Muscle layer of duodenum (tissue), 2 donors: ENCODE data around the gene CELF6.
"Not testable (repeated sequence)": the region's sequence is repeated elsewhere in the genome, so short reads cannot be mapped to it uniquely, and the experiment has no call there.

Experiments
- H3K27ac ChIP-seq: one replicate; pipeline ENCODE4 v1.7.0; 2013; ENCODE audit warnings: mild to moderate bottlenecking, low read length
- H3K27me3 ChIP-seq: one replicate; pipeline ENCODE4 v1.7.0; 2013; ENCODE audit warnings: low read depth, mild to moderate bottlenecking, control low read depth, low read length
- H3K36me3 ChIP-seq, 2 donors: one replicate each; pipeline ENCODE4 v1.7.0; 2013; ENCODE audit warnings: low read length in 2 of 2, control low read depth in 1 of 2, mild to moderate bottlenecking in 1 of 2; ENCODE audit not compliant: insufficient read depth in 2 of 2, control insufficient read depth in 1 of 2
- H3K4me1 ChIP-seq, 2 donors: one replicate each; pipeline ENCODE4 v1.7.0; 2013; ENCODE audit warnings: low read length in 2 of 2, mild to moderate bottlenecking in 2 of 2, control low read depth in 1 of 2, moderate library complexity in 1 of 2; ENCODE audit not compliant: insufficient read depth in 2 of 2, control insufficient read depth in 1 of 2
- H3K4me3 ChIP-seq, 2 donors: one replicate each; pipeline ENCODE4 v1.7.0; 2013; ENCODE audit warnings: low read length in 2 of 2, low read depth in 1 of 2, mild to moderate bottlenecking in 1 of 2
- H3K9me3 ChIP-seq, 2 donors: one replicate each; pipeline ENCODE4 v1.7.0; 2013; ENCODE audit warnings: low read length in 2 of 2, control low read depth in 1 of 2, mild to moderate bottlenecking in 1 of 2; ENCODE audit not compliant: control insufficient read depth in 1 of 2
- donor health status: healthy.

CELF6 gene

DNA sequence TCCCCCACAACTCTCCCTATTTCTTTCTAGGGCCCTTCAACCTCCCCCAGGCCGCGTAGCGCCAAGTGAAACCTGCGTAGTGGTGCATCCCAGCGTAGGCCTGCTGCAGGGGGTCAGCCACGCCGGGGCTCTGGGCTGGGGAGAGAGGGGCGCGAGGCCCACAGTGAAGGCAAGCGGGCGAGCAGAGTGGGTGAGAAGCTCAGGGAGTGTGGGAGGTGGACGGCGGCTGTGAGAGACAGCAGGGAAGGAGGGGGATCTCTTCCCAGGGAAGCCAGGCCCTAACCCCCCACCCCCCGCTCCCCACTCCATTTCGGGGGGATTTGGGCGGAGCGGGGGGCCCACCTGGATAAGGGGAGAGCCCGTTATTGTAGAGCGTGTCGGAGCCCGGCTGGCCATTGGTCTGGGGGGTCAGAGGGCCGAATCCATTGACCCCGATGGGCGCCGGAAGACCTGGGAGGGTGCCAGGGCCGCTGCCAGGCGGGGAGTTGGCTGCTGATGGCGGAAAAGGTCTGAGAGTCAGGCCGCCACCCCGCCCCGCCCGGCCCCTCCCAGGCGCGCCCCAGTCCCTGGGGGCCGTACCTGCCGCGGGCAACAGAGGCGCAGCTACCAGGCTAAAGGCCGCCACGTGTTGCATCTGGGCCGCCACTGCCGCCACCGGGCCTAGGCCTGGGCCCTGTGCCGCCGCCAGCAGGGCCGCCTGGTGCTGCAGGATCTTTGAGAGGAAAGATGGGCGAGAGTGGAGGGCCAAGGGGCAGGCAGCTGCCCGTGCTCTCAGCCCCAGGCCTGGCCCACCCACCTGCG lies 31.0 kb downstream of the CELF6 start:
- H3K4me1 ChIP-seq: no peaks in the 10 kb centered on the region
- no peaks in the 10 kb centered on the region for H3K27me3 ChIP-seq
- H3K36me3 ChIP-seq: no peaks in the 10 kb centered on the region
- H3K9me3 ChIP-seq: no peaks in the 10 kb centered on the region
- H3K27ac ChIP-seq: no peak overlapping the region
- no peak overlapping the region for H3K4me3 ChIP-seq

GRCh38 chr15:72285927-72286516 lies 33.9 kb downstream of the CELF6 start:
- no peaks in the 10 kb centered on the region for H3K27me3 ChIP-seq
- H3K9me3 ChIP-seq: no peaks in the 10 kb centered on the region
- H3K4me3 ChIP-seq: no peak overlapping the region
- H3K36me3 ChIP-seq: no peaks in the 10 kb centered on the region
- no peaks in the 10 kb centered on the region for H3K4me1 ChIP-seq
- H3K27ac ChIP-seq: no peak overlapping the region

GRCh38 chr15:72285402-72285801 lies 34.6 kb downstream of the CELF6 start:
- no peaks in the 10 kb centered on the region for H3K4me1 ChIP-seq
- H3K4me3 ChIP-seq: no peak overlapping the region
- no peaks in the 10 kb centered on the region for H3K27me3 ChIP-seq
- H3K9me3 ChIP-seq: no peaks in the 10 kb centered on the region
- H3K27ac ChIP-seq: no peak overlapping the region
- H3K36me3 ChIP-seq: no peaks in the 10 kb centered on the region

GRCh38 chr15:72284781-72285180 lies 35.2 kb downstream of the CELF6 start:
- Histone ChIP-seq H3K36me3 (no peaks in the 10 kb centered on the region), H3K4me1 (no peaks in the 10 kb centered on the region), H3K4me3 (no peak overlapping the region), H3K9me3 (no peaks in the 10 kb centered on the region), H3K27ac (no peak overlapping the region), H3K27me3 (no peaks in the 10 kb centered on the region)

DNA sequence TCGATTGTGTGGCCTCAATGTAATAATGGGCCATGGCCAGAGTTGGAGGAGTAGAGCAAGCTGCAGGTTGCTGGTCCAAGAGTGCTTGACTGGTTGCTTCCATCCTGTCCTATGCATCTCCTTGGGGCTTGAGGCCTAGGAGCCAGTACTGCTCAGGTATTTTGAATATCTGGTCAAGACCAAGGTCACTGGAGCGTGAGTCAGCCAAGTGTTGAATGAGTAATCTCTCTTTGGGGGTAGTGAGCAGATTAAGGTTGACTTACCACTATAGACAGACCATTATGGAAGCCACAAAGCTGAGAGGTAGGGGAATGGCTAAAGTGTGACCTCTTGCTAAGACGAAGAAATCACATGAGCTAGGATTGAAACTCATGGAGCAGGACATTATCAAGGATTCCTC lies 38.2 kb downstream of the CELF6 start:
- no peaks in the 10 kb centered on the region for H3K4me1 ChIP-seq
- no peaks in the 10 kb centered on the region for H3K9me3 ChIP-seq
- no peaks in the 10 kb centered on the region for H3K36me3 ChIP-seq
- H3K27ac ChIP-seq: no peak overlapping the region
- no peak overlapping the region for H3K4me3 ChIP-seq
- no peaks in the 10 kb centered on the region for H3K27me3 ChIP-seq

DNA sequence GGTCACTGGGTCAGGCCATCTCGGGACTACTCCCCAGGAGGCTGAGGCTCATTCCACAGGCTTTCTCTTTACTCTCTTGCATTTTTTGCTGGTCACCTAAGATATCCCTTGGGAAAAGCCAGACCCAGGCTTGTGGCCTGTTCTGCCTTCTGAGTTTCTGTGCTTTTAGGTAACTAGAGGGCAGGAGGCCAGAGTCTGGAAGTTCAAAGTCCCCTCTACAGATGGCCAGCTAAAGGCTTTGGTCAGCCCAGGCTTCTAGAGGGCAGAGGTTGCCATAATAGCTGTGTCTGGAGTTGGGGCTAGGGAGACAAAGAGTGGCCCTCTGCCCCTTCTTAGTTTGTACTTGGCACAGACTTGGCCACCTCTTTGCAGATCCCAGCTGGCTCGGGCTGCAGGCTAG lies 39.2 kb downstream of the CELF6 start:
- Histone ChIP-seq H3K4me1 (no peaks in the 10 kb centered on the region), H3K9me3 (no peaks in the 10 kb centered on the region), H3K27ac (no peak overlapping the region), H3K4me3 (no peak overlapping the region), H3K27me3 (no peaks in the 10 kb centered on the region), H3K36me3 (no peaks in the 10 kb centered on the region)

DNA sequence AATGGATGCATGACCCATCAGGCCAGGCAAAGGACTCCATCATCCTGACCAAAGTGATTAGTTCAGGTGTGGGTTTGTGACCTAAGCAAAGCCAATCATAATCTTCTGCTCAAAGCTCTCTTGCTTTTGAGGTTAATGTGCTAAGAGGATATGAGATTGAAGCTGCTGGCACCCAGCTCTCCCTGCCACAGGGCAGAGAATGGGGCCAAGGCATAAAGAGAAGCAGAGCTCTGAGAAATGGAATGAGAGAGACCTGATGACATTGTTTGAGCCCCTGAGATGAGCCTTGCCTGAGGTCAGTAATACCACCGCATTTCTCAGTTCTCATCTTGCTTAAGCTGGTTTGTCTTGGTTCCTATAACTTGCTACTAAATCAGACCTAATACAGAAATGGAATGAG lies 41.2 kb downstream of the CELF6 start:
- H3K4me3 ChIP-seq: no peak overlapping the region
- H3K4me1 ChIP-seq: no peaks in the 10 kb centered on the region
- H3K36me3 ChIP-seq: no peaks in the 10 kb centered on the region
- no peak overlapping the region for H3K27ac ChIP-seq
- H3K27me3 ChIP-seq: no peaks in the 10 kb centered on the region
- no peaks in the 10 kb centered on the region for H3K9me3 ChIP-seq

DNA sequence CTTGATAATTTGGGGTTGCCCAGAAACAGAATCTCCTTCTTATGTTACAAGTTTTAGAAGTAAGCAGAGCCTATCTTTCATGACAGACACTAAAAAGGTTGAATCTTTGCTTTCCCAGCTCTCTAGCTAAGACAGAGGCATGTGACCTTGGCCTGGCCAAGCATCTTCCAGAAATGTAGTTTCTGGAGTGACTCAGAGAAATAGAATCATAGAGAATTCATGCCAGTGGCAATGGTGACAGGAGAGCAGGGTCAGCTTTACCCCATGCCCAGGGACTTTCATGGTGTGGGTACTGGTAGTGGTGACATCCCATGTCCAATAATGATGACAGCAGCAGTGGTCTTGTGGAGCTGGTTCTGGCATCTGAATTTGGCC lies 43.6 kb downstream of the CELF6 start:
- Histone ChIP-seq H3K4me3 (no peak overlapping the region), H3K9me3 (no peaks in the 10 kb centered on the region), H3K27ac (no peak overlapping the region), H3K36me3 (no peaks in the 10 kb centered on the region), H3K4me1 (peaks cover 4 to 15% of the 10 kb centered on the region in 2 donors), H3K27me3 (no peaks in the 10 kb centered on the region)

DNA sequence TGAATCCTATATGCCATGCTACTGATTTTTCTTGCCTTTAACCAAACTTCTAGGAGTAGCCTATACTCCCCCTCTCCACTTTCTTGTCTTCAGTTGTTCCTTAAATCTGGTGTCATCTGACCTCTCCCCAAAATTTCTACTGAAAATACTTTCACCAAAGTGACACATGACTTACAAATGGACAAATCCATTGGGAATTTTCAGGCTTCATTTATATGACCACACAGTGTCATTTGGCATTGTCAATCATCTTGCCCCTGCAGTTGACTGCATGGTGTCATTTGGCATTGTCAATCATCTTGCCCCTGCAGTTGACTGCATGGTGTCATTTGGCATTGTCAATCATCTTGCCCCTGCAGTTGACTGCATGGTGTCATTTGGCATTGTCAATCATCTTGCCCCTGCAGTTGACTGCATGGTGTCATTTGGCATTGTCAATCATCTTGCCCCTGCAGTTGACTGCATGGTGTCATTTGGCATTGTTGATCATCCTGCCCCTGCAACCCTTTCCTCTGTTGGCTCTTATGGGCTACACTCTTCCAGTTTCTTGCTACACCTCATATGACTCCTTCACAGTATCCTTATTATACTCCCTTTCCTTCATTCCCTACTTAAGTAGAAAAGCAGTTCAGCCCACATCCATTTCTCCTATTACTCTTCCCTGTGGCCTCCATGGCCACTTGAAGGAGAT lies 44.2 kb downstream of the CELF6 start:
- H3K36me3 ChIP-seq, H3K4me3 ChIP-seq, H3K27ac ChIP-seq, H3K27me3 ChIP-seq, H3K9me3 ChIP-seq: not testable (repeated sequence)
- H3K4me1 ChIP-seq: peaks cover 5 to 20% of the 10 kb centered on the region in 2 donors

GRCh38 chr15:72272997-72273352 lies 47.0 kb downstream of the CELF6 start:
- Histone ChIP-seq H3K27ac (peak overlapping the region; percentile 43), H3K36me3 (peaks cover 0 to 23% of the 10 kb centered on the region in 2 donors), H3K9me3 (no peaks in the 10 kb centered on the region), H3K4me1 (peaks cover 5 to 26% of the 10 kb centered on the region in 2 donors), H3K27me3 (no peaks in the 10 kb centered on the region), H3K4me3 (peak overlapping the region; percentile 57 to 67)

- no peaks in the 10 kb centered on the region for H3K9me3 ChIP-seq
- H3K27ac ChIP-seq: peak within 1 kb of the TSS; percentile 46
- peaks cover 5 to 26% of the 10 kb centered on the region in 2 donors for H3K4me1 ChIP-seq
- H3K27me3 ChIP-seq: no peaks in the 10 kb centered on the region
- peak within 1 kb of the TSS; percentile 70 to 80 for H3K4me3 ChIP-seq
- peaks cover under 1 to 27% of the 10 kb centered on the region in 2 donors for H3K36me3 ChIP-seq
Measured at GRCh38 chr15:72272213-72272996, 47.6 kb downstream of the CELF6 start, which contains the start of gene PARP6. PARP6 (minus strand) TSS chr15:72272554; CDS start chr15:72267477, 5,077 bp downstream.
